GM12878 (cell line): ENCODE results near the gene AGXT. TPM values are rescaled to one million over a fixed set of nuclear protein-coding genes. Genes with fewer than 3 reads are reported as not detected.

Source experiments
- ATAC-seq: fragments of 200-7000 bp; cut with Tn5 transposase; 3 replicates; pipeline ENCODE4 v1.9.1; 2020; ENCODE audit warnings: mild to moderate bottlenecking, moderate library complexity
- BruUV-seq: library from RNA; stranded (reverse); fragments of 400-500 nt; replicated peaks from 2 replicates; lab custom pipeline; 2021; lab: Mats Ljungman, UMichigan
- CTCF ChIA-PET: fragments of 300-600 bp; sonication (Branson Sonifier 250); formaldehyde crosslinking; extraction: SDS; loops from one replicate; lab custom pipeline; 2021; ENCODE audit warnings: inconsistent platforms; lab: Yijun Ruan, JAX
- POLR2A ChIA-PET: fragments of 350-600 bp; formaldehyde crosslinking; extraction: SDS; loops from one replicate; lab custom pipeline; 2021; ENCODE audit warnings: inconsistent platforms; lab: Charles Lee
- RAD21 ChIA-PET: fragments of 300-600 bp; sonication (Branson Sonifier 250); formaldehyde crosslinking; loops from one replicate; lab custom pipeline; 2023; ENCODE audit warnings: antibody characterized with exemption; ENCODE audit not compliant: unreplicated experiment; lab: Charles Lee
- SMC1A ChIA-PET: fragments of 300-600 bp; sonication (Branson Sonifier 250); formaldehyde crosslinking; loops from one replicate; lab custom pipeline; 2023; ENCODE audit not compliant: unreplicated experiment, uncharacterized antibody; lab: Charles Lee
- DNase-seq: peaks from one replicate; pipeline ENCODE4 v3.0.0-alpha.2; 2011; ENCODE audit warnings: low read depth, low spot score
- FAIRE-seq: peaks from 3 replicates; lab custom pipeline; 2011; peaks lifted over from hg19 to GRCh38; lab: Jason Lieb, UNC
- H2AFZ ChIP-seq: 2 replicates; pipeline ENCODE4 v1.6.0; 2011; ENCODE audit warnings: low read depth, low read length, control low read depth; ENCODE audit not compliant: control insufficient read depth
- H3K27ac ChIP-seq: 2 replicates; pipeline ENCODE4 v1.5.1; 2011; ENCODE audit warnings: control low read depth; ENCODE audit not compliant: control insufficient read depth, insufficient read depth
- H3K27me3 ChIP-seq, 2 experiments: replicated peaks in 1 of 2; 2 replicates each; pipeline versions ENCODE4 v1.6.0 to v1.6.1; 2011; ENCODE audit warnings: low read length in 1 of 2; ENCODE audit not compliant: control insufficient read depth in 2 of 2, insufficient read depth in 2 of 2
- H3K36me3 ChIP-seq, 2 experiments: 2 replicates each; pipeline ENCODE4 v1.5.1; 2011; ENCODE audit warnings: low read length in 1 of 2; ENCODE audit not compliant: control insufficient read depth in 2 of 2, insufficient read depth in 2 of 2
- H3K4me1 ChIP-seq: 2 replicates; pipeline ENCODE4 v1.6.1; 2011; ENCODE audit warnings: mild to moderate bottlenecking, low read length, moderate library complexity, mixed read lengths; ENCODE audit not compliant: control insufficient read depth, insufficient read depth
- H3K4me2 ChIP-seq: 2 replicates; pipeline ENCODE4 v1.6.0; 2011; ENCODE audit warnings: control low read depth; ENCODE audit not compliant: control insufficient read depth, insufficient read depth
- H3K4me3 ChIP-seq: fragments of 200-600 bp; sonication (generic); 2 replicates; pipeline ENCODE4 v1.5.1; 2016
- H3K79me2 ChIP-seq: 2 replicates; pipeline ENCODE4 v1.6.0; 2011; ENCODE audit warnings: low read length; ENCODE audit not compliant: control insufficient read depth, insufficient read depth
- H3K9ac ChIP-seq: 2 replicates; pipeline ENCODE4 v1.8.0; 2011; ENCODE audit warnings: low read length, control low read depth, mixed read lengths; ENCODE audit not compliant: control insufficient read depth, insufficient read depth
- H3K9me3 ChIP-seq: replicated peaks from 3 replicates; pipeline ENCODE4 v1.5.1; 2011; ENCODE audit warnings: mild to moderate bottlenecking, low read length; ENCODE audit not compliant: control insufficient read depth, insufficient read depth
- H4K20me1 ChIP-seq: 2 replicates; pipeline ENCODE4 v1.6.0; 2011; ENCODE audit not compliant: control insufficient read depth, insufficient read depth
- ASH2L ChIP-seq: fragments of 300-600, 200-600 bp; sonication (generic); IDR thresholded peaks from 2 replicates; pipeline ENCODE4 v1.6.1; 2017; ENCODE audit warnings: low read depth, mild to moderate bottlenecking, borderline replicate concordance
- BCL11A ChIP-seq: IDR thresholded peaks from 2 replicates; pipeline ENCODE4 v1.6.1; 2011; ENCODE audit warnings: low read depth, low read length
- BRCA1 ChIP-seq: IDR thresholded peaks from 2 replicates; pipeline ENCODE4 v1.6.1; 2011; ENCODE audit warnings: low read depth, low read length, improper control_type of control experiment
- EZH2 ChIP-seq: IDR thresholded peaks from 2 replicates; pipeline ENCODE4 v1.6.1; 2012; ENCODE audit warnings: low read depth, mild to moderate bottlenecking, control low read depth, inconsistent platforms, low read length, borderline replicate concordance; ENCODE audit not compliant: control insufficient read depth
- FOS ChIP-seq: IDR thresholded peaks from 3 replicates; pipeline ENCODE4 v1.6.1; 2011; ENCODE audit warnings: borderline replicate concordance; ENCODE audit not compliant: insufficient read length; ENCODE audit errors: extremely low read depth
- FOXM1 ChIP-seq: IDR thresholded peaks from 2 replicates; pipeline ENCODE4 v1.6.1; 2012; ENCODE audit warnings: low read depth, mild to moderate bottlenecking, inconsistent platforms, low read length, moderate library complexity
- GATAD2B ChIP-seq: fragments of 450-650 bp; conservative IDR thresholded peaks from 2 replicates; pipeline ENCODE4 v1.6.1; 2017; ENCODE audit warnings: low read depth, mild to moderate bottlenecking, moderate library complexity
- IKZF2 ChIP-seq, 2 experiments: fragments of 450-650 bp; IDR thresholded peaks; 2 replicates each; pipeline ENCODE4 v1.6.1; 2017; ENCODE audit warnings: mild to moderate bottlenecking in 2 of 2, moderate library complexity in 2 of 2
- IRF4 ChIP-seq: IDR thresholded peaks from 2 replicates; pipeline ENCODE4 v1.6.1; 2011; ENCODE audit warnings: low read depth, low read length
- JUNB ChIP-seq: IDR thresholded peaks from 2 replicates; pipeline ENCODE4 v1.6.1; 2016; ENCODE audit warnings: antibody characterized with exemption, mild to moderate bottlenecking
- MXI1 ChIP-seq: fragments of 150-350 bp; IDR thresholded peaks from 2 replicates; pipeline ENCODE4 v1.6.1; 2011; ENCODE audit warnings: low read depth, mild to moderate bottlenecking, inconsistent platforms, low read length, improper control_type of control experiment
- NFYB ChIP-seq: IDR thresholded peaks from 2 replicates; pipeline ENCODE4 v1.6.1; 2011; ENCODE audit warnings: low read depth, mild to moderate bottlenecking, low read length, improper control_type of control experiment, moderate library complexity; ENCODE audit not compliant: insufficient read depth
- NR2F1 ChIP-seq: fragments of 450-650 bp; conservative IDR thresholded peaks from 2 replicates; pipeline ENCODE4 v1.6.1; 2017; ENCODE audit warnings: mild to moderate bottlenecking
- PKNOX1 ChIP-seq: fragments of 450-650 bp; IDR thresholded peaks from 2 replicates; pipeline ENCODE4 v1.6.1; 2016; ENCODE audit warnings: mild to moderate bottlenecking
- SIN3A ChIP-seq: IDR thresholded peaks from 2 replicates; pipeline ENCODE4 v1.6.1; 2012; ENCODE audit warnings: low read depth, low read length, improper control_type of control experiment
- SRF ChIP-seq, 2 experiments: IDR thresholded peaks; 2 replicates each; pipeline ENCODE4 v1.6.1; 2011; ENCODE audit warnings: low read depth in 2 of 2, low read length in 2 of 2, mild to moderate bottlenecking in 1 of 2, moderate library complexity in 1 of 2
- TCF7 ChIP-seq: IDR thresholded peaks from 2 replicates; pipeline ENCODE4 v1.6.1; 2014; ENCODE audit warnings: antibody characterized with exemption, borderline replicate concordance
- ZNF592 ChIP-seq: fragments of 450-650 bp; IDR thresholded peaks from 2 replicates; pipeline ENCODE4 v1.6.1; 2017; ENCODE audit warnings: mild to moderate bottlenecking, moderate library complexity
- WGBS: methylation state at CpG from one replicate; pipeline ENCODE4 v1.1.6; 2016; ENCODE audit warnings: low lambda C conversion rate; ENCODE audit not compliant: insufficient replicate concordance, insufficient coverage; ENCODE audit errors: missing lambda C conversion rate; 5-methylcytosine and 5-hydroxymethylcytosine counted together
- in situ Hi-C: fragments of 300-500 bp; cut with MboI; formaldehyde crosslinking; loops from 9 replicates; pipeline ENCODE4 v1.14.3; 2018; ENCODE audit warnings: mixed read lengths
- intact Hi-C: fragments of 100-400 bp; cut with micrococcal nuclease; formaldehyde crosslinking; loops from one replicate; pipeline ENCODE4 v1.14.2; 2022; ENCODE audit not compliant: unreplicated experiment
- polyA plus RNA-seq, 11 experiments: library from polyadenylated mRNA; depleted of rRNA in 4 of 11; unstranded in 6 of 11; stranded (reverse) in 5 of 11; fragments of >200 nt; fragmentation: Nextera tagmentation in 4 of 11; fragmentation: Illumina TruSeq in 1 of 11; extraction: Ambion mirVana in 4 of 11; extraction: Trizol in 1 of 11; gene quantifications; 1 replicate in 1 of 11; 2 replicates in 10 of 11; pipeline versions ENCODE4 v1.2.1 to v1.2.3, GENCODE V29; 2011 to 2016; ENCODE audit warnings: inconsistent platforms in 2 of 11, missing spikeins in 2 of 11, low read depth in 1 of 11
- total RNA-seq, 4 experiments: library from RNA; depleted of rRNA in 3 of 4; stranded (reverse); fragments of >200 nt in 3 of 4; fragmentation: Illumina TruSeq in 1 of 4; extraction: Trizol in 1 of 4; gene quantifications; 2 replicates each; pipeline versions ENCODE4 v1.2.1 to v1.2.3, GENCODE V29; 2013 to 2021
- TF ChIP-seq, protein P1 (sequence below): IDR thresholded peaks from 2 replicates; pipeline ENCODE4 v1.6.1; 2012; ENCODE audit warnings: low read depth, low read length, improper control_type of control experiment

Gene AGXT
- total and polyA plus RNA-seq, 10 of the 15 experiments (the other 5 are each of a cell fraction or from before 2014, with no cell fraction given) = 0.18 TPM; not detected in 9

GRCh38 chr2:240887631-240888030 is 19.0 kb downstream of the AGXT start:
- Histone ChIP-seq H2AFZ (no peak overlapping the region), H4K20me1 (no peaks in the 10 kb centered on the region), H3K9ac (no peak overlapping the region), H3K79me2 (no peaks in the 10 kb centered on the region), H3K27ac (no peak overlapping the region), H3K4me2 (no peak overlapping the region), H3K4me3 (no peak overlapping the region), H3K9me3 (no peaks in the 10 kb centered on the region), H3K4me1 (no peaks in the 10 kb centered on the region), H3K27me3 (no peaks in the 10 kb centered on the region; a peak in 1 of 4 replicates), H3K36me3 (no peaks in the 10 kb centered on the region)
- RAD21 ChIA-PET = no interaction called here
- BruUV-seq = no TSS peak
- TF ChIP-seq PKNOX1 = no peak
- TF ChIP-seq TCF7 = no peak
- no peak for TF ChIP-seq JUNB
- TF ChIP-seq FOS = no peak
- no peak for TF ChIP-seq IKZF2 (IDR thresholded peaks at IDR 0.05)
- TF ChIP-seq FOXM1 = no peak
- no peak for TF ChIP-seq BRCA1
- TF ChIP-seq EZH2 = no peak
- no peak for TF ChIP-seq SRF (IDR thresholded peaks at IDR 0.05; ENCODE audit: low read depth in 2 of 2, low read length in 2 of 2)
- TF ChIP-seq MXI1 = no peak
- no peak for TF ChIP-seq NR2F1
- no peak for TF ChIP-seq BCL11A
- TF ChIP-seq, protein P1, sequence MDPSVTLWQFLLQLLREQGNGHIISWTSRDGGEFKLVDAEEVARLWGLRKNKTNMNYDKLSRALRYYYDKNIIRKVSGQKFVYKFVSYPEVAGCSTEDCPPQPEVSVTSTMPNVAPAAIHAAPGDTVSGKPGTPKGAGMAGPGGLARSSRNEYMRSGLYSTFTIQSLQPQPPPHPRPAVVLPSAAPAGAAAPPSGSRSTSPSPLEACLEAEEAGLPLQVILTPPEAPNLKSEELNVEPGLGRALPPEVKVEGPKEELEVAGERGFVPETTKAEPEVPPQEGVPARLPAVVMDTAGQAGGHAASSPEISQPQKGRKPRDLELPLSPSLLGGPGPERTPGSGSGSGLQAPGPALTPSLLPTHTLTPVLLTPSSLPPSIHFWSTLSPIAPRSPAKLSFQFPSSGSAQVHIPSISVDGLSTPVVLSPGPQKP = no peak
- no peak for TF ChIP-seq NFYB
- no peak for TF ChIP-seq IRF4
- no peak for TF ChIP-seq ASH2L
- TF ChIP-seq SIN3A = no peak
- no peak for TF ChIP-seq GATAD2B
- no peak for TF ChIP-seq ZNF592
- intact Hi-C loops = no loop called here
- 13% methylated on average over 4 of the region's 4 CpGs for WGBS
- in situ Hi-C loops = no loop called here
- CTCF ChIA-PET = no interaction called here
- ATAC-seq = no peak
- FAIRE-seq = no peak
- POLR2A ChIA-PET = no interaction called here
- SMC1A ChIA-PET = no interaction called here
- DNase-seq = no peak
